NT2/D1 (cell line): ENCODE results near the gene PRAME.

Experiments used
- SUZ12 ChIP-seq: IDR thresholded peaks from 2 replicates; pipeline ENCODE4 v1.6.1; 2011; ENCODE audit not compliant: insufficient read length, insufficient read depth; ENCODE audit errors: extremely low read depth
- ZNF274 ChIP-seq: IDR thresholded peaks from 2 replicates; pipeline ENCODE4 v1.6.1; 2011; ENCODE audit warnings: mild to moderate bottlenecking, low read depth, low read length

- TF ChIP-seq SUZ12 (no peak), ZNF274 (no peak)
Measured at GRCh38 chr22:22550789-22551434, 8.2 kb downstream of the PRAME start.
